Endothelial cell of umbilical vein (primary cell): Measurements from ENCODE around the gene SLC2A4.

Source experiments
- CTCF ChIP-seq, 2 donors: IDR thresholded peaks; 1 replicate in 1 of 2; 2 replicates in 1 of 2; pipeline ENCODE4 v1.5.1; 2011; ENCODE audit warnings: low read length in 2 of 2, mild to moderate bottlenecking in 2 of 2, moderate library complexity in 2 of 2, control low read depth in 1 of 2, inconsistent platforms in 1 of 2, low read depth in 1 of 2; ENCODE audit not compliant: insufficient read depth in 1 of 2; ENCODE audit errors: extremely low read depth in 1 of 2
- EZH2 ChIP-seq: IDR thresholded peaks from 2 replicates; pipeline ENCODE4 v1.6.1; 2012; ENCODE audit warnings: borderline replicate concordance, low read depth, mild to moderate bottlenecking, moderate library complexity, low read length, inconsistent platforms; ENCODE audit not compliant: severe bottlenecking
- JUN ChIP-seq: IDR thresholded peaks from 2 replicates; pipeline ENCODE4 v1.6.1; 2011; ENCODE audit warnings: borderline replicate concordance, low read depth; ENCODE audit not compliant: insufficient read length, insufficient read depth
- POLR2A ChIP-seq: IDR thresholded peaks from 2 replicates; pipeline ENCODE4 v1.6.1; 2012; ENCODE audit warnings: low read depth, mild to moderate bottlenecking, control low read depth, low read length

DNA sequence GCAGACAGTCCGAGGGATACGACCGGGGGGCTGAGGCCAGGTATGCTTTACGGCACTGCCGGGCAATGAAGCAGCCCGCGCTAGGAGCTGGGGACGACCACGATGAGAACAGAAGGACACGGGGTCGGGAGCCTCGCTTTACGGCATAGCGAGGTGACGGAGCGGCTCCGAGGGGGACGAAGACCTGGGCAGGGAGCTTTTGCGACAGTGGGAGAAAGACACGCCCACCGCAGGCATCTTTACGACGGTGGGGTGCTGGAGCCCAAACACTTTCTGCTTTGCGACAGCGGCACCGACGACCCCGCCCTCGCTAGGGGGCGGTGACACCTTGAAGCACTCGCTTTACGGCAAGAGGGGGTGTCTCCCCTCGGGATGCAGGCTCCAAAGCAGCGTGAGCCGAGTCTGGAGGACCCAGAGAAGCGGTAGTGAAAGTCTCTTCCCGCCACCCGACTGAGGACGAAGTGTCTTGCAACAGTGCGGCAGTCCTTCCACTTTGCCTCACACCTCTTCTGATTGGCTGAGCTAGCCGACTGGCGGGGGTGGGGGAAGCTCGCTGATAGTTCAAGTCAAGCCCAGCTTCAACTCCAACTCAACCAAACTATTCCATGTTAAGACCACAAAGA is 48.0 kb downstream of the SLC2A4 start:
- TF ChIP-seq CTCF (IDR thresholded peaks at IDR 0.05; ENCODE audit: extremely low read depth in 1 of 2, insufficient read depth in 1 of 2, low read depth in 1 of 2, low read length in 2 of 2) (peak in 1 of 2 donors; percentile 6), EZH2 (no peak), POLR2A (no peak), JUN (no peak)
